HG02623 (cell line): ENCODE measurements around the gene CBARP.

ENCODE experiments used
- ATAC-seq: cut with Tn5 transposase; IDR thresholded peaks from one replicate; pipeline ENCODE4 v1.9.1; 2021; ENCODE audit warnings: moderate library complexity; ENCODE audit not compliant: unreplicated experiment

The CBARP gene

DNA sequence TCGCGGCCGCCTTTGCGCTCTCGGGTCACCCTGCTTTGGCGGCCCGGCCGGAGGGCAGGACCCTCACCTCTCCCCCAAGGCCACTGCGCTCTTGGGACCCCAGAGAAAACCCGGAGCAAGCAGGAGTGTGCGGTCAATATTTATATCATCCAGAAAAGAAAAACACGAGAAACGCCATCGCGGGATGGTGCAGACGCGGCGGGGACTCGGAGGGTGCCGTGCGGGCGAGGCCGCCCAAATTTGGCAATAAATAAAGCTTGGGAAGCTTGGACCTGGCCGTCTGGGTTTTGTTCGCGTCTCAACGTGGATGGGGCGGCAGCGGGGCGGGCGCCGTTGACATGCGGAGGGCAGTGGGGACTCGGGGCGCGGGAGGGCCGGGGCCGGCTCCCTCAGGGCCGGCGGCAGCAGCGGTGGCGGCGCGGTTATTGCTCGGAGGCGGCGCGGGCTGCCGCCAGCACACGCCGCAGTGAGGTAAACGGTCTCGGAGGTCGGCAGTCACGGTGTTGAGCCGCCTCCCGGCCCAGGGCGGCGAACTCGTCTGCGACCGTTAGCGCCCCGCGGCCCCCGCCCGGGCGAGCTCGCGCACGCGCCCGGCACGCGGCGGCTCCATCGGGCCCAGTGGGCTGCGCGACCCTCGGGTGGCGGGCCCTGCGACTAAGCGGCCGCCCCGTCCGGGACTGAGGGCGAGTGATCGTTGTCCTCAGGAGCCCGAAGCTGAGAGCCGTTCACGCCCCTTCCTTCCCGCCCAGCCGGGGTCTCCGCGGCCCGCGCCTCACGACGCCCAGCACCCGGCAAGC is 9.4 kb downstream of the CBARP start:
- ATAC-seq, result no peak

DNA sequence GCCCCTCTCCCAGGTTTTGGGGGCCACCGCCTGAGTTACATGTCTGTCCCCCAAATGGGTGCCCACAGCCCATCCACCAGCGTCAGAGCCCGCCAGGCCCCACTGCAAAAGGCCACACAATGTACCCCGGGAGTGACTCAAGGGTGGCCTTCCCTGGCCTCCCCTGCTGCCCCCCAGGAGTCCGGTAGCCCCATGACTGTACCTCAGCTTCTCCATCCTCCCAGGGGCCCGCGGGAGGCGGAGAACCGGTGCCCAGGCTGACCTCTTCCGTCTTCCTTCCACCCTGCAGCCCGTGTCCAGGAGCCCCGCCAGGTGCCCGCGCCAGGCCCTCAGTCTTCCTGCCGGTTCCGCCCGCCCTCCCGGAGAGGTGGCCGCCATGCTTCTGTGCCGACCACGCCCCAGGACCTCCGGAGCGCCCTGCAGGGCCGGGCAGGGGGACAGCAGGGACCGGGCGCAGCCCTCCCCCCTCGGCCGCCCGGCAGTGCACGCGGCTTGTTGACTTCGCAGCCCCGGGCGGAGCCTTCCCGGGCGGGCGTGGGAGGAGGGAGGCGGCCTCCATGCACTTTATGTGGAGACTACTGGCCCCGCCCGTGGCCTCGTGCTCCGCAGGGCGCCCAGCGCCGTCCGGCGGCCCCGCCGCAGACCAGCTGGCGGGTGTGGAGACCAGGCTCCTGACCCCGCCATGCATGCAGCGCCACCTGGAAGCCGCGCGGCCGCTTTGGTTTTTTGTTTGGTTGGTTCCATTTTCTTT is 10.3 kb downstream of the CBARP start:
- no peak for ATAC-seq

DNA sequence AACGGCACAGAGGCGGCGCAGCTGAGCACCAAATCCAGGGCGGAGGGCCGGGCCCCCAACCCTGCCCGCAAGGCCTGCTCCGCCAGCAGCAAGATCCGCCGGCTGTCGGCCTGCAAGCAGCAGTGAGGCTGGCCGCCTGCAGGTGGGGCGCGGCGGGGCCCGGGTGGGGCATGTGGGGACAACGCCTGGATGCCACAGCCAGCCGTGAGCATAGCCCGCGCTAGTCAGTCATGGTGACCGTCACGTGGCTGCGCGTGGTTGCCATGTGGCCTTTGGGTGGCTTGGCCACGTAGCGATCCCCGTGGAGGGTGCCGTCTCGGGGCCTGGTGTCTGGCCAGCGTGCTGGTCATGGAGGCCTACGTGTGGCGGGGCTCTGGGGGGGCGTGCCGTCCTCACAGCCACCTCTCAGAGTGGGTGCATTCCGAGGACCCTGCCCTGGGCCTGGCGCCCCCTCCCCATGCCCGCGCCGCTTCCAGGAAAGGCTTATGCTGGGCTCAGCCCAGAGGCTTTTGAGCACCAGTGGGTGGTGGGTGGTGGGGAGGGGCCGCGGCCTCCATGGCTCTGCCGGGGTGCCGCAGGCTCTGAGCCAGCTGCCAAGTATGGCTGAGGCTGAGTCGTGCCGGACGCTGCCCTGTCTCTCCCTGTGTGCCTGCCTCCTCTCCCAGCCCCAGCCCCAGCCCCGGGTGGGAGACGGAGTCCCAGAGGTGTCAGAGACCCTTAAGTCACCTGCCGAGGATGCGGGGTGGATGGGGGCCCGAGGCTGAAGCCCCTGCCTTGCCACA is 11.1 kb downstream of the CBARP start:
- no peak for ATAC-seq

DNA sequence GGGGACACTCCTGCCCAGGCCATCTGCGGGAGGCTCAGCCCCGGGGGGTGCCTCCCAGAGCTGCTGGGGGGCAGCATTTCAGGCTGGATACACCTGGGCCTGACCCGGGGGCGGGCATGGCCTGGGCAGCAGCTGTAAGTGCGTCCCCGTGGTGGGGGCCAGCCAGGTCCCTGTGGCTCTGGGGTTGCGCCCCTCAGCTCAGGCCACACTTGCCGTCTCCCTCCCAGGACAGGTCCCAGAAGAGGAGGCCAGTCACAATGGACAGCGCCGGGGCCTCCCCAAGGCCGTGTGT is 11.6 kb downstream of the CBARP start:
- ATAC-seq, result no peak

DNA sequence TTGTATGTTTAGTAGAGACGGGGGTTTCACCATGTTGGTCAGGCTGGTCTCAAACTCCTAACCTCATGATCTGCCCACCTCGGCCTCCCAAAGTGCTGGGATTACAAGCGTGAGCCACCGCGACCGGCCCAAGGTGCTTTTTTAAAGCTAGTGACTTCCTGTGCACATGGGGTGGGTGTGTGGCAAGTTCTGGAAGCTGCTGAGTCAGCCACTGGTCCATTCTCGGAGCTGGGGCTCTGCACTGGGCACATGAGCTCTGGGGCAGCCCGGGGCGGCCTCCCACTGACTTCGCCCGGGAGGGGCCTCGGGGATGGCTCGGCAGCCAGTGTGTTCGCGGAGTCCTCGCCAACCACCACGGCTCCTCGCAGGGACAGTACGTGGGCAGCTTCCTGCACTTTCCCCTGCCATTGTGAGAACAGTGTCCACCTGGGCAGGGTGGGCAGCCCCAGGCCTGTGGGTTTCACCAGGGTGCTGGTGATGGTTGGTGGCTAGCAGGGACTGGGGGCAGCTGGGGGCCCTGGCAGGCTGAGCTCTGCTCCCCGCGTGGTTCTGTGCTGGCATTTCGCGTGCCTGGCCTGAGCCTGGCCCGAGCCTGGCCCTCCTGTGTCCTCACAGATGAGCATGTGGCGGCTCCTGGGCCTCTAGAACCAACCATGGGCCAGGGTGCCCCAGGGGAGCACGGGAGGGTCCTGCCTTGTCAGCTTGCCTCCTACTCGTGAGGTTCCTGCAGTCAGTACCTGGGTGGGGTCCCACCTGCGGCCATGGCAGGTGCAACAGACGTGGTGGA is 12.2 kb downstream of the CBARP start:
- no peak for ATAC-seq

DNA sequence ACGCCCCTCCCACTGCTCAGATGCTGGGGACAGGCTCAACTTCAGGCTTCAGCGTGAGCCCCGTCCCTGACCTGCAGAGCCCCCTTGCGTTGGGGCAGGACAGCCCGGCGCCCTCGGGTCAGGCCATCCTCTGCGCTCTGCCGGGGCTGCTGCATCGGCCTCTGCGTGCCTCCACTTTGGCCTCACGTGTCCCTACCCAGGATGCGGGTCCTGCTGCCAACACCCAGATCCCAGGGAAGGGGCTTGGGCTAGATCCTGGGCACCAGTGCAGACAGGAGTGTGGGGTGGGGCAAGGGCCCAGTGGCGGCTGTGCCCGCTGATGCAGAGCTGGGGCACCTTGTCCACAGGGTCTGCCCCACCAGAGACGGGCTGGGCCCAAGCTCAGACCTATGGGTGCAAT is 13.0 kb downstream of the CBARP start:
- ATAC-seq, result no peak

DNA sequence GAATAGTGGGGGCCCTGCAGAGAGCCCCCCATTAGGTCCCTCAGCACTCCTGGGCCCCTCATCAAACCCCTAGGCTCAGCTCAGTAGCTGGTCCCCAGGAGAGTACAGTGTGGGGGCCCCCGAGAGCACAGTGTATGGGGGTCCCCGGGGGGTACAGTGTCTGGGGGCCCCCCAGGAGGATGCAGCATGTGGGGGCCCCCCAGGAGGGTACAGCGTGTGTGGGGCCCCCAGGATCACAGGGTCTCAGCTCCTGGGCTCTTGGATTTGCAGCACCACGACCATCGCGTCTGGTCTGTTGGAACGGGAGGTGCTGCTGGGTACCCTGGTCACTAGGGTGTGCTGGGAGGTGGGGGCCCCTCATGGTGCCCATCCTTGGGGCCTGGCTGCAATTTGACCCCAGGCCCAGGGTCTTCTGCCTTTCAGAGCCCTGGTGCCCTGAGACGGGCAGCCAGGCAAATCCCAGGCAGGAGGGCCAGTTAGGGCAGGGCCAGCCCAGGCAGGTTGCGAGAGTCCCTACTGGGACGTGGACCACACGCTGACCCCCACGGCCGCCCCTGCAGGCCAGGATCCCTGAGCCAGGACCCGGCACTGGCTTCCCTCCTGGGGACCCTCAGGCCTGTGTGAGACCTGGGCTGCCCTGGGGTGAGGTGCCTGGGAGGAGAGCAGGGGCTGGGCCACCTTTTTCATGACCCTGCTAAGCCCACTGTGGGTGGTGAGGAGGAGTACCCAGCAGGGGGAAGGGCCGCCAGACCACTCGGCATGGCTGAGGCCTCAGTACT is 13.6 kb downstream of the CBARP start:
- no peak for ATAC-seq

DNA sequence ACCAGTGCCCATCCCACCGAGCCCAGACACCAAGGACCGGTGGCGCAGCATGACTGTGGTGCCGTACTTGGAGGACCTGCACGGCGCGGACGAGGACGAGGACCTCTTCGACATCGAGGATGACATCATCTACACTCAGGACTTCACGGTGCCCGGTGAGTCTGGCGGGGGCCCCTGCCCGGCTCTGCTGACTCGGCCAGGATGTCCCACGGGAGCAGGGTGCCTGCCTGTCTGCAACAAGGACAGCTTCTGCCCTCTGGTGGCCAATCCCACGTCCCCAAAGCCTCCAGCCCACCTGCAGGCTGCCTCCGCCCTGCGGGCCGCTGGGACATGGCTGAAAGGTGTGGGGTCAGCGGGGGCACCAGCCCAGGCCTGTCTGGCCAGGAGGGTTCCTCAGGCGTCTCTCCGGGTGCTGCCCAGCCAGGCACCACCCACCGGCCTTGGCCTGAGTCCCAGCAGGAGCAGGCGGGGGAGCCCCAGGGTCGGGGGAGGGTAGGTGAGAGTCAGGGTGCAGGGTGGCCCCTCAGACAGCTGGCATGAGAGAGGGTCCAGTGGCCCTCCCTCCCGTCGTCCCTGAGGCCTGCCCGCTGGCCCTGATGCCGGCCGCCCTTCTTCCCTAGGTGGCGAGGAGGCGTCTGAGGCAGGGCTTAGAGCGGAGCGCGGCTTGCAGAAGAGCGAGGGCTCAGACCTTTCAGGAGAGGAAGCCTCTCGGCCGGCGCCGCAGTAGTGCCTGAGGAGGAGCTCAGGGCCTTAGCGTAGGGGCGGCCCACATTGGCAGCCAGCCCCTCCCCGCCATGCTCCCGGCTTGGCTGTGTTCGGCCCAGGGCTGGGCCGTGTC is 14.6 kb downstream of the CBARP start:
- no peak for ATAC-seq

DNA sequence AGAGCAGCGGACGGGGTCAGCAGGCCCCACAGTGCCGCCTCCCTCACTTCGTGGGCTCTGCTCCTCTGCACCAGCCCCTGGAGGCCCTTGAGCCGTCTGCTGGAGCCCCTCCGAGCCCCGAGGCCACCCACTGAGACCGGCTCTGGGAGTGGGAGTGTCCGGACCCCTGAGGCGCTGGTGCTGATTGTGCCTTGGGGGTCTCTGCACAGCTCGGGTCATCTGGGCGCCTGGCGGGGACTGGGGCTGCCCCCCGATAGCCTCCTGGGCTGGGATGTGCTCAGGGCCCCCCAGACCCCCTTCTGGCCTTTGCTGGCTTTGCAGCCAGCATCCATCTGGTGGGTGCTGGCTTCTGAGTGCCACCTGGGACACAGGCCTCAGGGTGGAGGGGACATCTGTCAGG is 15.4 kb downstream of the CBARP start:
- ATAC-seq, result no peak

DNA sequence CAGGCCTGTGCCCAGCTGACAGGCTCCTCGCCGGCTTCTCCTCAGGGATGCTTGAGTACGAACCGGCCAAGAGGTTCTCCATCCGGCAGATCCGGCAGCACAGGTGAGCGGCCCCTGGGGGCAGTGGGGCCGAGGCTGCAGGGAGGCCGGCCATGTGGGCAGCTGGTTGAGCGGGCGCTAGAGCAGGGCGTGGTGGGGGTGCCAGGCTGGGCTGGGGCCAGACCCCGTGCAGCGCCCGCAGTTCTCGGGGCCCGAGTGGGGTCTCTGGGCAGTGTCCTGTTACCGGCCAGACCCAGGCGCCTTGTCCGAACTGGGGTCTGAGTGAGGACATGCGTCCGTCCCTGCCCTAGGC is 15.9 kb downstream of the CBARP start:
- ATAC-seq, result no peak

DNA sequence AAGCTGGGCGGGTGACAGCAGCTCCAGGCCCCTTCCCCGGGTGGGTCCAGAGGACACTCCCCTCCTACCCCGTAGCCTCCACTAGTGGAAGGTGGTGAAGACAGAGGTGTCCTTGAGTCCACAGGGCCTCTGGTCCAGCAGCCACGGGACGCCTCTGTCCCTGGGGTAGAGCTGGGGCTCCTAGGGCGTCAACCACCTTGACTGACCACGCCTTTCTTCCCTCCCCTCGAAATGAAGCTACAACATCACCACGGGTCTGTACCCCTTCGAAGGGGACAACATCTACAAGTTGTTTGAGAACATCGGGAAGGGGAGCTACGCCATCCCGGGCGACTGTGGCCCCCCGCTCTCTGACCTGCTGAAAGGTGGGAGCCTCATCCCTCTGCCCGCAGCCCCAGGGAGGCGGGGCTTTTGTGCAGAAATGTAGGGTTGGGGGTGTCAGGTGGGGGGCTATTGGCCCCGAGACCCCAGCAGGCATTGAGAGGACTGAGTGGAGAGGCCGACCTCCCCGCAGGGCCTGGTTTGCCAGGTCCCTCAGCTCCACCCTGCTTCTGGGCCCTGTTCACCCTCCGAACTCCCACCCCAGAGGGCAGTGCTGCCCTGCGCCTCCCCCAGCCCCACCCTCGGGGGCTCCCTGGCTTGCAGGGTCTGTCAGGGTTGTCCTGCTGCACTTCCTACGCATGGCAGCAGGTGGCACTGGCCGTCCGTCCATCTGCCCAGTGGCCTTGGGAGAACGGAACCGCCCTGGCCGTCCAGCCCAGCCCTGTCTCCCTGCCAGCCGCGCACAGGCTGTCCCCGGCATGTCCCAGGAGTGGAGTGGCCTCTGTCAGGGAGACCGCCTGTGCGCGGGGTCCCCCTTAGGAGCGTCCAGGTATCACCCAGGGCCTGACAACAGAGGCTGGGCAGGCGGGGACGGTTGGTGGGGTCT is 16.6 kb downstream of the CBARP start:
- ATAC-seq, result no peak

DNA sequence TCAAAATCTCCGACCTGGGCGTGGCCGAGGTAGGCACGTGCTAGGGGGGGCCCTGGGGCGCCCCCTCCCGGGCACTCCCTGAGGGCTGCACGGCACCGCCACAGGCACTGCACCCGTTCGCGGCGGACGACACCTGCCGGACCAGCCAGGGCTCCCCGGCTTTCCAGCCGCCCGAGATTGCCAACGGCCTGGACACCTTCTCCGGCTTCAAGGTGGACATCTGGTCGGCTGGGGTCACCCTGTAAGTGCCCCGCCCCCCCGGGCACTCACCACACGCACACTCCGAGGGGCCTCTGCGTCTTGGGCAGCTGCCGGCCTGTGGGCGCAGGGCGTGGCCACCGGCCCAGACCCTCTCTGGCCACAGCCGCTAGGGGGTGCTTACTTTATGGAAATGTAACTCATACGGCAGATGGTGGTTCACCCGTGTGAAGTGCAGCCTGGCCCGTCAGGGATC is 17.3 kb downstream of the CBARP start:
- ATAC-seq, result no peak

DNA sequence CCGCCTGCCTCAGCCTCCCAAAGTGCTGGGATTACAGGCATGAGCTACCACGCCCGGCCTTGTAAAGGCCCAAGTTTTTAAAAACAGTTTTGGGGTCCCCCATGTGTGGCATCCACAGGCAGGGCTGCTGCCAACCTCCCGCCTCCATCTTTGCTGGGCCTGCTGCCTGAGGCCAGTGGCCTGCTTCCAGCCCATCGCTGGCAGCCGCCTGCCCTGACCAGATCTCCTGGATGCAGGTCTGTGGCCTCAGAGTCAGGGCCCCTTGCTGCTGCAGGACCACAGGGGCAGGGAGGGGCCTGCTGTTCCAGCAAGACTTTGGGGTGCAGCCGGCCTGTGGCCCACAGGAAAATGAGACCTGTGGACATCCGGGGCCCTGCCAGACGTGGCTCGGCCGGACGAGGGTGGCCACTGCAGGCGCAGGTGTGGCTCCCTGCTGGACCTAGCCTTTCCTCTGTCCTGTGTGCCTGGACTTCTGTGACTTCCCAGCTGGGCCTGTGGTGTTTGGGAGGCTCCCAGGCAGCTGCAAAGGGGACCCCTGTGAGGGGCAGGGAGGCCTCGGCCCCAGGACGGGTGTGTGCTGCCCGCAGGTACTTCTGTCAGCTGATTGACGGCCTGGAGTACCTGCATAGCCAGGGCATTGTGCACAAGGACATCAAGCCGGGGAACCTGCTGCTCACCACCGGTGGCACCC is 17.9 kb downstream of the CBARP start:
- no peak for ATAC-seq

DNA sequence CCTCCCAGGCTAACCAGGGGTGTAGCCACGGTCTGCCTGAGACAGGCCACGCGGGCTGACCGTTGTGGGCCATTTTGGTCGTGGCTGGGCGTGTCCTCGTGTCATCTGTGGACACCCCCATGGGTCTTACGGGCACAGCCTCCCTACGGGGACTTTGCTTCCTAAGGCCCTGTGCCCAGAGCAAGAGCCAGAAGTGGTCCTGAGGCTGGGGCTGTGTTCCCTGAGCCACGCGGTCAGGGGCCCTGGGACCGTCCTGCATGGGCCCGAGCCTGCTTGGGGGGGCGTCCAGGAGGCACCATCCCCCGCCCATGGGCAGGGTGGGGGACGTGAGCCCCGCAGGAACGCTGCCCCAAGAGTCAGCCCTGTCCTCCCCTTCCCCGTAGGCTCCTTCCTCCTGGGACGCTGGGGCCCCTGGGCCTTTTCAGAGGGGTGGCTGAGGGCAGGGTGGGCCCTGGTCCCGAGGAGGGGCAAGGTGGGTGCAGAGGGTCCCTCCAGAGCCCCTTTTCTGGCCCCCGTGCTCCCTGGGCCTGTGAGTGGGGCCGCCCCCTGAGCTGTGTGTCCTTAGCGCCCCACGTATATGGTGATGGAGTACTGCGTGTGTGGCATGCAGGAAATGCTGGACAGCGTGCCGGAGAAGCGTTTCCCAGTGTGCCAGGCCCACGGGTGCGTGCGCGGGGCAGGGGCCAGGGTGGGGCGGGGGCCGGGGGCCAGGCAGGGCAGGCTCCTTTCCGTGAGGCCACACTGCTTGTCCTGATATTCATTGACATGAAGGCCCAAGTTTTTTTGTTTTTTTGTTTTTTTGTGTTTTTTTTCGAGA is 18.8 kb downstream of the CBARP start:
- ATAC-seq, result no peak

DNA sequence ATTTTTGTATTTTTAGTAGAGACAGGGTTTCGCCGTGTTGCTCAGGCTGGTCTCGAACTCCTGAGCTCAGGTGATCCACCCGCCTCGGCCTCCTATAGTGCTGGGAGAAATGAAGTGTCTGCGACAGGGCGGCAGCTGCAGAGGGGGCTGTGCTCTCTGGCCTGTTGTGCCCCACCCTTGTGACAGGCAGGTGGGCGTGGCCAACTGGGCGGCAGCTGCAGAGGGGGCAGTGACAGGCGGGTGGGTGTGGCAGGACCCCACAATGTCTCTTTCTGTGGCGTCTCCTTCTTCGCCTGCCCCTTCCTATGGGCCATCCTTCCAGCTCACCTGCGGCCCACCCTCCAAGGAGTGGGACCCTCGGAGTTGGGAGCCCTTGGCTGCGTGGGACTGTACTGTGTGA is 20.4 kb downstream of the CBARP start:
- no peak for ATAC-seq

DNA sequence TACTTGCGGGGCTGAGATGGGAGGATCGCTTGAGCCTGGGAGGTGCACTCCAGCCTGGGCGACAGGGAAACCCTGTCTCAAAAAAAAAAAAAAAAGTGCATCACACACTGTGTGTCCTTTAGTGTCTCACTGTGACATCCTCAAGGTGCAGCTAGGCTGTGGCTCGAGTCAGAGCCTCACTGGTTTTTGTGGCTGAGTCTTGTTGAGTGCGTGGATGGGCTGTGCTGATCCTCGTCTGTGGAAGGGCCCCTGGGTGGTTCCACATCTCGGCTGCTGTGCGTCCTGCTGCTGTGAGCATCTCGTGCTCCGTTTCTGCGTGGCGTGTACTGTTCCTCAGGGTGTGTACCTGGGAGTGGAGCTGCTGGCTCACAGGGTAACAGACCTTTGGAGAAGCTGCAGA is 21.0 kb downstream of the CBARP start:
- ATAC-seq, result no peak
